ENCODE measurements around the gene TIAM1.

The TIAM1 gene

DNA sequence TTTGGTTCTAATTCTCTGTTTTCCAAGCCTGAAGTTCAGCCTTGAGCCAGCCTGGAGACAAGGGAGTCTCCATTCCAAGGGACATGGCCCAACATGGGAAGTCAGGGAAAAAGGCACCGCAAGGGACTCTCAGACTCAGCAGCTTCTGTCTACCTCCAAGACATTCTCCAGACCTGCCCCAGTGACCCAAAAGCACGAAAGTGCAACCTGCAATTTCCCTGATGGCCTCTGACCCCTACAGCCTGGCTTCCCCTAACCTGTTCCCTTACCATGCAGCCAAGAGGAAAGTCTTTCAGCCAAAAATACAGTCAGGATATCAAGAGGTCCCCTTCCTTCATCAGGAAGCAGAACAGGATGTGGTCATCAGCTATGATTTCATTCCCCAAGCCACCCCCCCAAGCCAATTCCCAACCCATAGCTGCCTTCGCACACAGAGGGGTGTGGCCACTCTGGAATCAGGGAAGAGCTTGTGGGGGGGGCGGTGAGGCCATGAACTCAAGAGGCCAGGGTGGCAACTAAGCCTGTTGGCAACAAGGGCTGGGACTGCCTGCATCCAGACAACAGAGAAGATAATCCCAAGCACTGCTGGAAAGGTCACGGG is 59.2 kb downstream of the TIAM1 start:
- no peak for DNase-seq

- DNase-seq: no peak
Observed at GRCh38 chr21:31283025-31283424, 61.0 kb downstream of the TIAM1 start.

DNA sequence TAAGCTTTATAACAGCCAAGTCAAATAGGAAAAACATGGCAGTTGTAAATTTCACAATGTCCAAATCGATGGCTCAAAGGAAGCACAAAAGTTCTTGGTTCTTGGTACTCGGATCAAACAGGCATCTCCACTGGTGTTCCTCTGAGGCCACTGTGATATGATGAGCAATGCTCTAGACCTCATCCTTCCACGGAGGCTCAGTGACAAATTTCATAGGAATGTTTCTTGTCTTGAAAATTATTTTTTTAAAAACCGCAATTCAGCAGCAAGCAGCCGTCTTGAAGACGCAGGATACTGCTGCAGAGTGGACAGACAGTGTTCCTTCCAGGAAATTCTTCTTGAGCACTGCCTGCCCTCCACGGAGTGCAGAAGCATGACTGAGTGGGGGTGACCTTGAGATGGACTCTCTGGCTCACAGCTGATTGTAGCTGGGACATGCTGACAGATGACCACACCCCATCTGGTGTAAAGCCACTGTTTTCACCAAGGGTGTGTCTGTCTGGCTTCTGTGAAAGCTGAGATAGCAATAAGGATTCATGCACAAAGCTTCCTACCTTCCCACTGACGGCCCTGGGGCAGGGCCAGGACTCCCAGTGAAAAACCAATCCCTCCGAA is 61.9 kb downstream of the TIAM1 start:
- DNase-seq: no peak

GRCh38 chr21:31281561-31281960 is 62.5 kb downstream of the TIAM1 start:
- DNase-seq: no peak

- no peak for DNase-seq
Observed at GRCh38 chr21:31279986-31280385, 64.1 kb downstream of the TIAM1 start.

- DNase-seq: no peak
Observed at GRCh38 chr21:31279214-31279613, 64.8 kb downstream of the TIAM1 start.

DNA sequence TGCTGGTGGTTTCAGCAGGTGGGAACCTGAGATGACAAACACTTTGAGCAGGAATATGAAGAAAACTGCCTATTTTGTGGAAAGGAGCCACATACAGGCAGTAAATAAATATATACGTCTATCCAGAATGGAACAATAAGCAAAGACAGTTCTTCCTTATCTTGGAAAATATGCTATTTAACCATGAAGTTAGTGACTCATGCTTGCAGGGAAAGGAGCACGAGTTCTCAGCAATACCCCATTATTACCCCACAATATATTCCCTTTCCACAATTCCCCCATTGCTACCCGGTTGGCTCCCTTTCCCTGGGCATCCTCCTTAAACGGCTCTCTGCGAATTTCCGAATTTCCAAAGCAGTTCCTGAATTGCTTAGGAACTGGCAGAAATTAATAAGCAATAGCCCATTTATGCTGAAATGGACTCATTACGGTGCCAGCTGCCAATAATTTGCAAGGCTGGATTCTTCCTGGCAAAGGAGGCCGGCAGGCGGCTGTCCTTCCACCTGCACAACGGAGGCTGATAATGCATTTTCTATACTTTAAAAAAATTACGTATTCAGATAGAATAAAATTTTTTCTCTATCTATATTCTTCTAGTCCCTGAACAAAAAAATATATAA is 65.4 kb downstream of the TIAM1 start:
- no peak for DNase-seq

- no peak for DNase-seq
Observed at GRCh38 chr21:31276663-31277062, 67.4 kb downstream of the TIAM1 start.

DNA sequence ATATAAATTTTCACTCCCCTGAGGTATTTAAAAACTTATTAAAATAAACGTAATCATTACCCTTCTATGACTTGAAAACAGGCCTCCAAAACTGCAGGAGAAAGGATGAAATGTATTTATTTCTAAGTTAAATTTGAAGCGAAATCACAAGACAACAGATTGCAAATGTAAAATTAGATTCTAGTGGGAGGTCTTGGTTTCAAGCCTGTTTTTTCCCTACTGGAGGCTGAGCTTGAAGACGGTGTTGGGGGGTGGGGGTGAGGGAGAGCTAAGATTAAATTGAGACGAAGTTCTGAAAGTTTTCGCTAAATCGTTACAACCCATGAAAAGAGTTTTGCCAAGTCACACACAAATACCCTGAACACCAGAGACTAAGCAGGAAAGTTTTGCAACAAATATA is 68.2 kb downstream of the TIAM1 start:
- DNase-seq: no peak

DNA sequence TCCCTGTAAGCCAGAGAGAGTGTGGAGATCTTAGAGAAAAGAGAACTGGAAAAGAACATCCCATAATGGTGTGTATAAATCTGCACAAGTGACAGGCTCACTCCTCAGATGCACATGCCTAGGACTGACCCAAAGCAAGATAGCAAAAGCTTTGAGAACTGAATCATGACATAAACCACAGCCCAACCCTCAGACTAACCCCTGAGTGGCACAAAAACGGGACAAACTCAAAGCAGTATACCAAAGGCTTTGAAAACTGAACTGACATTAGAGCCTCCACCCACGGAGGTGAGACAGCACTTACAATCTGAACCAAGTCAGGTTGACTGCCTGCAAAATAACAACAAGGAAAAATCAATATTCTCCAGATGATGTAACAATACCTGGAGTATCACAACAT is 70.8 kb downstream of the TIAM1 start:
- no peak for DNase-seq

- no peak for DNase-seq
Observed at GRCh38 chr21:31268090-31268489, 76.0 kb downstream of the TIAM1 start.

GRCh38 chr21:31267644-31268043 is 76.4 kb downstream of the TIAM1 start:
- DNase-seq: no peak

GRCh38 chr21:31266241-31266640 is 77.8 kb downstream of the TIAM1 start:
- DNase-seq: no peak

- DNase-seq: no peak
Observed at GRCh38 chr21:31265366-31266013, 78.6 kb downstream of the TIAM1 start.

GRCh38 chr21:31264574-31264973 is 79.5 kb downstream of the TIAM1 start:
- DNase-seq: no peak

DNA sequence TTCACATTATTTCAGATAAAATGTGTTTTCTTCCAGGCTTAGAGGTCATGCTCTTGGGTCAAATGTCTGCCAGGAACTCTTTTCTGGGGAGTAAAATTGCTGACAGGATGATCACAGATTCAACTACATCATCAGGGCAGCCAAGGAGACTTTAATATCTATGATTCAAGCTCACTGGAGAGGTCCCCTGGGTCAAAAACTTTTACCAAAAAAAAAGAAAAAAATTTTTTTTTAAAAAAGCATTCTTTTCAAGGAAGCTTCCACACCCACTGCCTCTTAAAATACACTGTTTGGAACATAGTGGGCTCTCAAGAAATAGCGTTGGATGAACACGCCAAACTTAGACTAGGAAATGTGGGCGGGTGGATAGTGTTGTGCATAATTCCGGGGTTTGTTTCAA is 81.3 kb downstream of the TIAM1 start:
- no peak for DNase-seq

GRCh38 chr21:31261759-31262158 is 82.3 kb downstream of the TIAM1 start:
- DNase-seq: no peak

GRCh38 chr21:31260790-31261189 is 83.3 kb downstream of the TIAM1 start:
- DNase-seq: no peak

- DNase-seq: no peak
Observed at GRCh38 chr21:31258073-31258472, 86.0 kb downstream of the TIAM1 start.

DNA sequence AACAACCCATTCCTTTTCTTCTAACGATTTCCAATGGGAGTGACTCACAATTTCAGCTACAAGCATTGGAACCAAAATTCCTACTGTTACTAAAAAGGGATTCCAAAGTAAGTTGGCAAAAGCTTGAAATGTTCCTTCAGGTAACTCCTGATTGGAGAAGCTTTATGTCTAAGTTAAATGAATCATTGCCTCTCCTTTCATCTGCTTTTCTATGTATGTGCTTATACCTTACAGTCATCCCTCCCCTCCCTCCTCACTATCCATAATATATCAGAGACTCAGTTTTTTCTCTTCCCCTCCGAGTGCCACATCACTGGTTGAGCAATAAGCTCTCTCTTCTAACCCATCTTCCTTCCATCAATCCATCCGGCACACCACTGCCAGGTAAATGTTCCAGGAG is 86.8 kb downstream of the TIAM1 start:
- DNase-seq: no peak

- no peak for DNase-seq
Observed at GRCh38 chr21:31255896-31256295, 88.2 kb downstream of the TIAM1 start.

DNA sequence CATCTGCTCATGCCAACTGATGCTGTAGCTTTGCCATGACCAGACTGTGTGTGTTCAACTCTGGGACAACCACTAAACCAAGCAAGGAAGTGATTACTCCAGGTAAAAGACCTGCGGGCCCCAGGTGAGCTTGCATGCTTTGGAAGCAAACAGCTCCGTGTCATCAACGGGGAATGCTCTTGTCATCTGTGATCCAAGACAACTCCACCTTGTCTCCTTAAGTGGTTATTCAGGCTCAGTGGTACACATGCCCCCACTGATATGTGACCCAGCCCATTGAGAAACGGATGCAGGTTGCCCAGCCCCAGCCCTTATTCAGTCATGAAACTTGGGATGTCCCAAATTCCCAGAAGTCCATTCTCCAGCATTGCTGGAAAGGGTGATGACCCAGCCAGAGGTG is 89.0 kb downstream of the TIAM1 start:
- no peak for DNase-seq

DNA sequence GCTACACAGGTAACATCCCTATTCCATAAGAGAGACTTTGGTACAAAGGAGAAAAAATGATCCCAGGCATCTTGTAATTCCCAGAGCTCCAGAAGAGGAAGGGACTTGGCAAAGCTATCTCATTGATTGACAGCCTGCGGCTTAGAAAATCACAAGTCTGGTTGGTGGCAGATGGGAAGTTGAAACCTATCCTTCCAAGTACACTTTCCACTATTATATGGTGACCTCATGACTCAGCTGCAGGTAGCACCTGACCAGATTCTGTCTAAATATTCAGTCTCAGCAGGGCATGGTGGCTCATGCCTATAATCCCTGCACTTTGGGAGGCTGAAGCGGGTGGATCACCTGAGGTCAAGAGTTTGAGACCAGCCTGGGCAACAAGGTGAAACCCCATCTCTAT is 89.9 kb downstream of the TIAM1 start:
- DNase-seq: no peak

DNA sequence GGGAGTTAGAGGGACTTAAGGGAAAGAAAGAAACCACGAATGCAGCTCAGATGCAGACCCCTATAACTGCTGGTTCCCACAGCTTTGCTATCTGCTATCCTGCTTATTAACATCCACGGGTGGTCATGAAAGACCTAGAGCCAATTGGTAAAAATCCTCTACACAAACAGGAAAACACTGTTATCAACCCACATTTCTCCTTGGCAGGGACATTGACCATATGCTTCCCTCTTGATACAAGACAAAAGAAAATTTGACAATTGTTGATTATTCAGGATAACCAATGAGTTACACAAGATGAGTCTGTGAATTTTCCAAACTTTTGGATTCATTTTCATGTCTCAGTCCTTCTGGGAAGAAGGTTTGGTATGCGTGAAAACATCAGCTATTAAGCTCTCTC is 90.4 kb downstream of the TIAM1 start:
- DNase-seq: no peak
